Testis (tissue), 2 donors: ENCODE measurements around the gene MAGI2.

Experiments used
- CTCF ChIP-seq, 3 experiments: fragments of 450-650 bp in 2 of 3; fragments of 200-600 bp in 1 of 3; sonication (generic) in 1 of 3; IDR thresholded peaks; one replicate each; pipeline ENCODE4 v1.5.1; 2016 to 2019; ENCODE audit warnings: antibody characterized with exemption in 3 of 3, mild to moderate bottlenecking in 2 of 3, moderate library complexity in 1 of 3
- POLR2A ChIP-seq: fragments of 450-650 bp; IDR thresholded peaks from one replicate; pipeline ENCODE4 v1.6.1; 2017; ENCODE audit warnings: antibody characterized with exemption, mild to moderate bottlenecking, moderate library complexity

- no peak for TF ChIP-seq CTCF (IDR thresholded peaks at IDR 0.05)
- TF ChIP-seq POLR2A = no peak
Observed at GRCh38 chr7:78002021-78002420, 1451.4 kb downstream of the MAGI2 start.
